GM12864 (cell line): Measurements from ENCODE around the gene WWOX.

Source experiments
- DNase-seq: peaks from one replicate; pipeline ENCODE4 v3.0.0-alpha.2; 2011; ENCODE audit warnings: low read depth
- H3K4me3 ChIP-seq: 2 replicates; pipeline ENCODE4 v1.5.1; 2011; ENCODE audit warnings: mild to moderate bottlenecking, low read depth, low read length, control low read depth
- TF ChIP-seq, protein P1 (sequence below): IDR thresholded peaks from 2 replicates; pipeline ENCODE4 v1.5.1; 2011; ENCODE audit warnings: low read depth, mild to moderate bottlenecking, moderate library complexity, low read length, control low read depth, inconsistent platforms; ENCODE audit errors: missing control alignments

Gene WWOX

GRCh38 chr16:78832100-78832499 lies 732.6 kb downstream of the WWOX start:
- no peak overlapping the region for H3K4me3 ChIP-seq
- TF ChIP-seq, protein P1, sequence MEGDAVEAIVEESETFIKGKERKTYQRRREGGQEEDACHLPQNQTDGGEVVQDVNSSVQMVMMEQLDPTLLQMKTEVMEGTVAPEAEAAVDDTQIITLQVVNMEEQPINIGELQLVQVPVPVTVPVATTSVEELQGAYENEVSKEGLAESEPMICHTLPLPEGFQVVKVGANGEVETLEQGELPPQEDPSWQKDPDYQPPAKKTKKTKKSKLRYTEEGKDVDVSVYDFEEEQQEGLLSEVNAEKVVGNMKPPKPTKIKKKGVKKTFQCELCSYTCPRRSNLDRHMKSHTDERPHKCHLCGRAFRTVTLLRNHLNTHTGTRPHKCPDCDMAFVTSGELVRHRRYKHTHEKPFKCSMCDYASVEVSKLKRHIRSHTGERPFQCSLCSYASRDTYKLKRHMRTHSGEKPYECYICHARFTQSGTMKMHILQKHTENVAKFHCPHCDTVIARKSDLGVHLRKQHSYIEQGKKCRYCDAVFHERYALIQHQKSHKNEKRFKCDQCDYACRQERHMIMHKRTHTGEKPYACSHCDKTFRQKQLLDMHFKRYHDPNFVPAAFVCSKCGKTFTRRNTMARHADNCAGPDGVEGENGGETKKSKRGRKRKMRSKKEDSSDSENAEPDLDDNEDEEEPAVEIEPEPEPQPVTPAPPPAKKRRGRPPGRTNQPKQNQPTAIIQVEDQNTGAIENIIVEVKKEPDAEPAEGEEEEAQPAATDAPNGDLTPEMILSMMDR = no peak
- no peak for DNase-seq

DNA sequence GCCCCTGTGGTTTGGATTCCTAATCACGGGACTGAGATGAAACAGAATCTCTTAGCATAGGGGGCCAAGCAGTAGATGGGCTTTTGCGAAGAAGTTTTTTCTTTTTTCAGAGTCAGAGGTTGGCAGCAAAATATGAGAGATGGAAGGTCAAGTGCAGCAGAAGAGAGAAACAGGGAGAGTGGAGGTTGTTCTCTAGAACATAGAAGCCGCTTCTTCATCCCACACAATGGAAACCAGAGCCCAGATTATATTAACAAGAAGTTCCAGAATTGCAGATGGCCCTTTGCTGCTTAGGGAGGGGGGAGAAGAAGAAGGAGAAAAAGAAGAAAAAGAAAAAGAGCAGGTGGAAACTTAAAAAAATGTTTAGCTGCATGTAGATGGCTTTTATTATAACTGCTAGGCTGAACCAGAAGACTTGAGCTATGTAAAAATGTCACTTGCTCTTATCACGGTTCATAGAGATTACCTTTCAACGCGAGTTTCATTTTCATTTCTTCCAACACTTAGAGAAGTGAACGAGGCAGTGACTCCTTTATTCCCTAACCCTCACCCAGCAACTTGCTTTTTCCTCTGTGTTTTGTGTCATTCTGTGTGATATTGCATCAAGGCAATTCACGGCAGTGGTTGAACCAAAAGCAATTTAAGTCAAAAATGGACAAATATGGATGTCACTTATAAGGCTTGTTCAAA lies 737.5 kb downstream of the WWOX start:
- TF ChIP-seq, protein P1 = no peak
- no peak for DNase-seq
- H3K4me3 ChIP-seq = no peak overlapping the region

- TF ChIP-seq, protein P1 = no peak
- DNase-seq = no peak
- H3K4me3 ChIP-seq = no peak overlapping the region
Measured at GRCh38 chr16:78837706-78838105, 738.3 kb downstream of the WWOX start.

DNA sequence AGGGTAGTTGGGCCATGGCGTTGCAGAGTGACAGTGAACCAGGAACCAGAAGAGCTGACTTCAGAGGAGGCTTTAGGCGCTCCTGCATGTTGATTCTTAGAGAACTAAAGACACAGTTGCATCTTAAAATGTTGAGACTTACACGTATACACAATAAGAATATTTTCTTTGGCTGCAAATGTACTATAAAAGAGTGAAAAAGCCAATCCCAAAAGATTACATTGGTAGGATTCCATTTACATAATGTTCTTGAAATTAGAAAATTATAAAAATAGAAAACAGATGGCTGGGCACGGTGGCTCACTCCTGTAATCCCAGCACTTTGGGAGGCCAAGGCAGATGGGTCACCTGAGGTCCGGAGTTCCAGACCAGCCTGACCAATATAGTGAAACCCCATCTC lies 738.8 kb downstream of the WWOX start:
- DNase-seq = no peak
- H3K4me3 ChIP-seq = no peak overlapping the region
- TF ChIP-seq, protein P1 = no peak

DNA sequence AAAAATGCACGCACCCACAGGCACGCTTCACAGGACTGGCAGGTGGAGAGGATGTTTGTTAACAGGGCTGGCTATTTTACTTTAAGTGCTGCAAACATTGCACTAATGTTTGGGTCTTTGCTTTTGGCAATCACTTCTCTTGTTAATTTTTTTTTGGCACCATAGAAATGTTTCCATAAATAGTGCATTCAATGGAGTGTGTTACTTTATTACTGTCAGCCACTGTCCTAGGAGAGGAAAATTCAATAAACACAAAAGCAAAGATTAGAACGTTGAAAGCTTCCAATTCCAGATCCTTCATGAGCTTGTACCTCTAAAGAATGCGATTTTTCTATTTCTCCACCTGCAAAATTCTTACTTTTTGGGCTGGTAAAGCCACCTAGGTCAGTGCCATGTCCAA lies 743.5 kb downstream of the WWOX start:
- DNase-seq = no peak
- TF ChIP-seq, protein P1 = no peak
- no peak overlapping the region for H3K4me3 ChIP-seq

DNA sequence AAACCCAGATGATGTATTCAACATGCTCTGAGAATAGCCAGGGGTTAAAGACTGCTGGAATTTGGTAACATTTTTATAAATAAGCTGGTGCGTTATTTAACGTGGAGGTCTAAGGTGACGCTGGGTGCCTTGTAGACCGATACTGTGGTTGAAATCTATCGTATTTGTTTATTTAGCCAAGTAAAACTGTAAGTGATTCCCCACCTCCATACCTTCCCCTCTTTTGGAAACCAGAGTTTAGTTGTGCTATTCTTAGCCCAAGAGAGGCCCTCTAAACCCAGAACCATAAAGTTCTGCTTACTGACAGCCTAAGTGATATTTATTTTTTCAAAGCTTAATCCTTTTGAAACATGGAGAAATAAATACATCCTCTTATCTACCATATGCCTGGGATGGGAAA lies 744.5 kb downstream of the WWOX start:
- TF ChIP-seq, protein P1 = no peak
- no peak overlapping the region for H3K4me3 ChIP-seq
- no peak for DNase-seq

- H3K4me3 ChIP-seq = no peak overlapping the region
- no peak for DNase-seq
- TF ChIP-seq, protein P1 = no peak
Measured at GRCh38 chr16:78844682-78845081, 745.2 kb downstream of the WWOX start.
